WTC11 (cell line): ENCODE data around the gene LRMDA. TPM values are rescaled to one million over a fixed set of nuclear protein-coding genes. Genes with fewer than 3 reads are reported as not detected.

Source experiments
- ATAC-seq: fragments of 200-7000 bp; cut with Tn5 transposase; 2 replicates; pipeline ENCODE4 v1.10.0; 2021; ENCODE audit warnings: mild to moderate bottlenecking, moderate library complexity
- CTCF ChIA-PET: fragments of 300-600 bp; sonication (Branson Sonifier 250); formaldehyde crosslinking; loops from one replicate; lab custom pipeline; 2021; ENCODE audit warnings: antibody characterized with exemption; lab: Charles Lee
- POLR2A ChIA-PET: fragments of 350-600 bp; sonication (Branson Sonifier 250); formaldehyde crosslinking; loops from one replicate; lab custom pipeline; 2021; ENCODE audit warnings: antibody characterized with exemption; lab: Charles Lee
- DNase-seq: peaks from one replicate; pipeline ENCODE4 v3.0.0; 2021; ENCODE audit warnings: low spot score
- H3K27ac Mint-ChIP-seq: 2 replicates; pipeline ENCODE4 v1.8.0; 2021; ENCODE audit warnings: mixed read lengths
- H3K27me3 Mint-ChIP-seq: 2 replicates; pipeline ENCODE4 v1.8.0; 2021; ENCODE audit warnings: low read depth, mild to moderate bottlenecking, moderate library complexity, mixed read lengths
- H3K36me3 Mint-ChIP-seq: 2 replicates; pipeline ENCODE4 v1.8.0; 2021; ENCODE audit warnings: mixed read lengths
- H3K4me1 Mint-ChIP-seq: 2 replicates; pipeline ENCODE4 v1.8.0; 2022; ENCODE audit warnings: mixed read lengths
- H3K4me3 Mint-ChIP-seq: 2 replicates; pipeline ENCODE4 v1.8.0; 2021; ENCODE audit warnings: mild to moderate bottlenecking, moderate library complexity, mixed read lengths
- H3K9me3 Mint-ChIP-seq: 2 replicates; pipeline ENCODE4 v1.8.0; 2021; ENCODE audit warnings: mixed read lengths
- AFF4 ChIP-seq: sonication (generic); formaldehyde crosslinking; IDR thresholded peaks from 2 replicates; pipeline ENCODE4 v1.8.1; 2023; ENCODE audit warnings: mild to moderate bottlenecking, missing genetic modification reagents, borderline replicate concordance
- ATF3 ChIP-seq: sonication (generic); formaldehyde crosslinking; conservative IDR thresholded peaks from 2 replicates; pipeline ENCODE4 v1.8.1; 2022; ENCODE audit warnings: mild to moderate bottlenecking, missing genetic modification reagents
- CREB1 ChIP-seq: sonication (generic); formaldehyde crosslinking; IDR thresholded peaks from 2 replicates; pipeline ENCODE4 v1.8.0; 2023; ENCODE audit warnings: mild to moderate bottlenecking, missing genetic modification reagents
- E2F1 ChIP-seq: sonication (generic); formaldehyde crosslinking; IDR thresholded peaks from 2 replicates; pipeline ENCODE4 v1.8.0; 2022; ENCODE audit warnings: mild to moderate bottlenecking, missing genetic modification reagents
- ELF4 ChIP-seq: sonication (generic); formaldehyde crosslinking; IDR thresholded peaks from 2 replicates; pipeline ENCODE4 v1.8.1; 2022; ENCODE audit warnings: low read depth, mild to moderate bottlenecking, moderate library complexity, missing genetic modification reagents
- FOXJ3 ChIP-seq: sonication (generic); formaldehyde crosslinking; IDR thresholded peaks from 2 replicates; pipeline ENCODE4 v1.9.0; 2021; ENCODE audit warnings: missing genetic modification reagents, mild to moderate bottlenecking, borderline replicate concordance
- GRHL2 ChIP-seq: fragments of 250-450 bp; sonication (Bioruptor Pico); IDR thresholded peaks from 2 replicates; pipeline ENCODE4 v1.8.0; 2022; ENCODE audit warnings: mild to moderate bottlenecking, moderate library complexity; ENCODE audit not compliant: insufficient replicate concordance, severe bottlenecking
- GTF2I ChIP-seq: fragments of 250-450 bp; sonication (Bioruptor Pico); conservative IDR thresholded peaks from 2 replicates; pipeline ENCODE4 v1.4.0; 2021; ENCODE audit warnings: mild to moderate bottlenecking
- IRF1 ChIP-seq: sonication (generic); formaldehyde crosslinking; IDR thresholded peaks from 2 replicates; pipeline ENCODE4 v1.8.0; 2023; ENCODE audit warnings: missing genetic modification reagents
- JUN ChIP-seq: sonication (generic); formaldehyde crosslinking; IDR thresholded peaks from 2 replicates; pipeline ENCODE4 v1.8.0; 2023; ENCODE audit warnings: mild to moderate bottlenecking, missing genetic modification reagents
- KAT7 ChIP-seq: sonication (generic); formaldehyde crosslinking; IDR thresholded peaks from 2 replicates; pipeline ENCODE4 v1.8.1; 2023; ENCODE audit warnings: missing genetic modification reagents, mild to moderate bottlenecking, borderline replicate concordance
- MYBL2 ChIP-seq: sonication (generic); formaldehyde crosslinking; IDR thresholded peaks from 2 replicates; pipeline ENCODE4 v1.8.1; 2023; ENCODE audit warnings: mild to moderate bottlenecking, moderate library complexity, missing genetic modification reagents
- NR1H2 ChIP-seq: sonication (generic); formaldehyde crosslinking; IDR thresholded peaks from 2 replicates; pipeline ENCODE4 v1.9.0; 2021; ENCODE audit warnings: mild to moderate bottlenecking, moderate library complexity, missing genetic modification reagents
- NR2C2 ChIP-seq: sonication (generic); formaldehyde crosslinking; IDR thresholded peaks from 2 replicates; pipeline ENCODE4 v1.8.0; 2022; ENCODE audit warnings: mild to moderate bottlenecking, missing genetic modification reagents
- OVOL2 ChIP-seq: fragments of 250-450 bp; sonication (Bioruptor Pico); IDR thresholded peaks from 2 replicates; pipeline ENCODE4 v1.9.0; 2021; ENCODE audit warnings: mild to moderate bottlenecking, borderline replicate concordance
- ZNF121 ChIP-seq: sonication (generic); formaldehyde crosslinking; IDR thresholded peaks from 2 replicates; pipeline ENCODE4 v1.8.0; 2023; ENCODE audit warnings: missing genetic modification reagents
- ZNF232 ChIP-seq: sonication (generic); formaldehyde crosslinking; IDR thresholded peaks from 2 replicates; pipeline ENCODE4 v1.8.0; 2022; ENCODE audit warnings: mild to moderate bottlenecking, missing genetic modification reagents
- ZNF263 ChIP-seq: sonication (generic); formaldehyde crosslinking; IDR thresholded peaks from 2 replicates; pipeline ENCODE4 v1.8.1; 2022; ENCODE audit warnings: low read depth, mild to moderate bottlenecking, moderate library complexity, missing genetic modification reagents
- ZNF281 ChIP-seq: sonication (generic); formaldehyde crosslinking; IDR thresholded peaks from 2 replicates; pipeline ENCODE4 v1.8.0; 2023; ENCODE audit warnings: mild to moderate bottlenecking, missing genetic modification reagents
- ZNF396 ChIP-seq: fragments of 250-450 bp; sonication (Bioruptor Pico); IDR thresholded peaks from 2 replicates; pipeline ENCODE4 v1.8.0; 2021; ENCODE audit warnings: mild to moderate bottlenecking, moderate library complexity, borderline replicate concordance
- ZNF425 ChIP-seq: fragments of 250-450 bp; sonication (Bioruptor Pico); conservative IDR thresholded peaks from 2 replicates; pipeline ENCODE4 v1.9.0; 2021; ENCODE audit warnings: mild to moderate bottlenecking
- total RNA-seq: library from RNA; stranded (reverse); gene quantifications from 3 replicates; pipeline ENCODE4 v1.2.3, GENCODE V29; 2021
- TF ChIP-seq, protein P1 (sequence below): sonication (generic); formaldehyde crosslinking; IDR thresholded peaks from 2 replicates; pipeline ENCODE4 v1.8.0; 2022; ENCODE audit warnings: mild to moderate bottlenecking, missing genetic modification reagents
- TF ChIP-seq, protein P2 (sequence below): sonication (generic); formaldehyde crosslinking; IDR thresholded peaks from 2 replicates; pipeline ENCODE4 v1.8.1; 2022; ENCODE audit warnings: mild to moderate bottlenecking, moderate library complexity, missing genetic modification reagents

Gene LRMDA
- total RNA-seq, 1 experiment from 2014 or later, result 0.92 TPM

DNA sequence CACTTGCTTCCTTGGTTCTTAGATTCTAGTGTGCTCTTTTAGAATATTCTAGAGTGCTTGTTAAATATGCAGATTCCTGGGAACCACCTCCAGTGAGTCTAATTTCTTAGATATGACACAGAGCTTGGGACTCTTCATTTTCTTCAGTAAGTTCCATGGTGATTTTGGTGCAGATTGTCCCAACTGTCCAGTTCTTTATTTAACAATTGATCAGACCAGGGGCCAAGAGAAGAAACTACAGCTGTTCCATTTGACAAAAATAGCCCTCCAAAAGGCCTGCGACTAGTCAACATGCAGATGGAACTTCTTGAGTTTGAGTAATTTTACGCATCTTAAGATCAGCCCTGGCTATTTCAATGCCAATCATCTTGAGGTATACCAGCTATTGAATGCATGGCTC, 760.7 kb downstream of the LRMDA start:
- H3K4me1 Mint-ChIP-seq, result peaks cover 52% of the 10 kb centered on the region
- H3K4me3 Mint-ChIP-seq, result no peak overlapping the region
- ATAC-seq, result no peak
- DNase-seq, result no peak
- no peak overlapping the region for H3K27ac Mint-ChIP-seq
- H3K36me3 Mint-ChIP-seq, result no peaks in the 10 kb centered on the region
- TF ChIP-seq GTF2I (CRISPR knock-in tag) (no peak), ZNF281 (CRISPR knock-in tag) (no peak), ELF4 (CRISPR knock-in tag) (no peak), E2F1 (CRISPR knock-in tag) (no peak), MYBL2 (CRISPR knock-in tag) (no peak), ZNF396 (CRISPR knock-in tag) (no peak), CREB1 (no peak), GRHL2 (no peak), IRF1 (CRISPR knock-in tag) (no peak), JUN (no peak), ATF3 (CRISPR knock-in tag) (no peak), ZNF232 (CRISPR knock-in tag) (no peak)
- TF ChIP-seq, protein P1, sequence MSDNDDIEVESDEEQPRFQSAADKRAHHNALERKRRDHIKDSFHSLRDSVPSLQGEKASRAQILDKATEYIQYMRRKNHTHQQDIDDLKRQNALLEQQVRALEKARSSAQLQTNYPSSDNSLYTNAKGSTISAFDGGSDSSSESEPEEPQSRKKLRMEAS (CRISPR knock-in tag), result no peak
- TF ChIP-seq, protein P2, sequence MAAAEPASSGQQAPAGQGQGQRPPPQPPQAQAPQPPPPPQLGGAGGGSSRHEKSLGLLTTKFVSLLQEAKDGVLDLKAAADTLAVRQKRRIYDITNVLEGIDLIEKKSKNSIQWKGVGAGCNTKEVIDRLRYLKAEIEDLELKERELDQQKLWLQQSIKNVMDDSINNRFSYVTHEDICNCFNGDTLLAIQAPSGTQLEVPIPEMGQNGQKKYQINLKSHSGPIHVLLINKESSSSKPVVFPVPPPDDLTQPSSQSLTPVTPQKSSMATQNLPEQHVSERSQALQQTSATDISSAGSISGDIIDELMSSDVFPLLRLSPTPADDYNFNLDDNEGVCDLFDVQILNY (CRISPR knock-in tag), result no peak
- POLR2A ChIA-PET, result no interaction called here
- H3K27me3 Mint-ChIP-seq, result peaks cover 9% of the 10 kb centered on the region
- CTCF ChIA-PET, result no interaction called here
- H3K9me3 Mint-ChIP-seq, result peaks cover 4% of the 10 kb centered on the region; the same call in 1 of the 2 replicates

DNA sequence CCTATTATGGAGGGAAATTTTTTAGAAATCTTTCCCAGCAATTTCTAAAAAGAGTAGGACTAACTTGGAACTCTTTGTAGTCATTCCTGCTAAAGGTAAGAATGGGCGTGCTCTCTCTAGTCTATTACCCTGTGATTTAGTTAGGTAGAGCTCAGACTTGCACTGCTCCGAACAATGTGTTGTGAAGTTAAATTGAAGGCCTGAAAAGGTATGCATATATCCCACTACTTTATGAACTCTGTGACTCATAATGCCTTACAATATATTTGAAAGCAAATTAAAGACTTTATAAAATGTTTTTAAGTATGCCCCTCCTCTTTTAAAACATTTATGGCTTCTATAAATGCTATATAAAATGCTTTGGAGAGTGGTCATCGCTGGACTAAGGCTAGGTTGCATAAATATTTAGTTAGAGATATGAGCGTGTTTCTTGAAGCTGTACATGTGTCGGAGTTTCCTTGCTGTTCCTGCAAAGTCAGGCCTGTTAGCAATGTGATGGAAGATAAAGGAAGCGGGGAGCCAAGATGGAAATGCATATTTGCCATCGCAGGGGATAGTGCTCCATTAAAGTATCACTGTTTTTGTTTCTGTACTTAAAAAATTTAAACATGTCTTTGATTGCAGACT, 761.4 kb downstream of the LRMDA start:
- DNase-seq, result no peak
- ATAC-seq, result no peak
- H3K27me3 Mint-ChIP-seq, result peaks cover 7% of the 10 kb centered on the region; the same call in 1 of the 2 replicates
- H3K27ac Mint-ChIP-seq, result no peak overlapping the region
- H3K9me3 Mint-ChIP-seq, result peaks cover 4% of the 10 kb centered on the region; the same call in 1 of the 2 replicates
- H3K4me3 Mint-ChIP-seq, result no peak overlapping the region
- H3K36me3 Mint-ChIP-seq, result no peaks in the 10 kb centered on the region
- ChIA-PET CTCF (no interaction called here), POLR2A (no interaction called here)
- H3K4me1 Mint-ChIP-seq, result peaks cover 52% of the 10 kb centered on the region
- TF ChIP-seq ZNF121 (CRISPR knock-in tag), result no peak
- no peak for TF ChIP-seq NR1H2 (CRISPR knock-in tag)
- TF ChIP-seq NR2C2 (CRISPR knock-in tag), result no peak
- no peak for TF ChIP-seq ATF3 (CRISPR knock-in tag)
- no peak for TF ChIP-seq OVOL2 (CRISPR knock-in tag)
- no peak for TF ChIP-seq ZNF425
- TF ChIP-seq AFF4 (CRISPR knock-in tag), result no peak
- no peak for TF ChIP-seq FOXJ3 (CRISPR knock-in tag)
- TF ChIP-seq KAT7 (CRISPR knock-in tag), result no peak
- no peak for TF ChIP-seq ZNF263 (CRISPR knock-in tag)
